Suprapubic skin (tissue), 4 donors: ENCODE measurements around the gene ZFP42. TPM values are rescaled to one million over a fixed set of nuclear protein-coding genes. Genes with fewer than 3 reads are reported as not detected.
"Not testable (repeated sequence)": the region's sequence is repeated elsewhere in the genome, so short reads cannot be mapped to it uniquely, and the experiment has no call there.

Experiments used
- DNase-seq, 2 donors: peaks; one replicate each; pipeline ENCODE4 v3.0.0-alpha.2; 2019; ENCODE audit warnings: low spot score in 2 of 2
- H3K27ac ChIP-seq: fragments of 200-600 bp; sonication (generic); one replicate; pipeline ENCODE4 v1.5.1; 2019
- H3K27me3 ChIP-seq: fragments of 200-600 bp; sonication (generic); one replicate; pipeline ENCODE4 v1.5.1; 2019
- H3K36me3 ChIP-seq: fragments of 200-600 bp; sonication (generic); one replicate; pipeline ENCODE4 v1.5.1; 2019
- H3K4me1 ChIP-seq: fragments of 200-600 bp; sonication (generic); one replicate; pipeline ENCODE4 v1.5.1; 2019
- H3K4me3 ChIP-seq: fragments of 200-600 bp; sonication (generic); one replicate; pipeline ENCODE4 v1.5.1; 2019; ENCODE audit warnings: mild to moderate bottlenecking
- H3K9me3 ChIP-seq: fragments of 200-600 bp; sonication (generic); one replicate; pipeline ENCODE4 v1.5.1; 2019
- EP300 ChIP-seq: sonication (generic); formaldehyde crosslinking; IDR thresholded peaks from one replicate; pipeline ENCODE4 v1.6.1; 2017; ENCODE audit warnings: antibody characterized with exemption
- POLR2A ChIP-seq, 2 donors: fragments of 450-650 bp; IDR thresholded peaks; one replicate each; pipeline ENCODE4 v1.6.1; 2017; ENCODE audit warnings: antibody characterized with exemption in 2 of 2, mild to moderate bottlenecking in 2 of 2, moderate library complexity in 2 of 2
- POLR2AphosphoS5 ChIP-seq, 3 donors: sonication (generic); formaldehyde crosslinking; IDR thresholded peaks; one replicate each; pipeline ENCODE4 v1.6.1; 2017; ENCODE audit warnings: antibody characterized with exemption in 3 of 3
- WGBS: methylation state at CpG from one replicate; pipeline ENCODE4 v1.1.5; 2018; 5-methylcytosine and 5-hydroxymethylcytosine counted together
- total RNA-seq, 4 donors: library from RNA; depleted of rRNA; stranded (reverse); fragments of >200 nt; gene quantifications; one replicate each; pipeline ENCODE4 v1.1.0, GENCODE V29; 2016
- TF ChIP-seq, protein P1 (sequence below), 2 donors: fragments of 200-600 bp in 1 of 2; fragments of 450-650 bp in 1 of 2; sonication (generic) in 1 of 2; IDR thresholded peaks; one replicate each; pipeline ENCODE4 v1.5.1; 2016 to 2019; ENCODE audit warnings: antibody characterized with exemption in 2 of 2, mild to moderate bottlenecking in 1 of 2, moderate library complexity in 1 of 2

ZFP42 gene
- total RNA-seq, 4 donors from 2014 or later, result not detected

DNA sequence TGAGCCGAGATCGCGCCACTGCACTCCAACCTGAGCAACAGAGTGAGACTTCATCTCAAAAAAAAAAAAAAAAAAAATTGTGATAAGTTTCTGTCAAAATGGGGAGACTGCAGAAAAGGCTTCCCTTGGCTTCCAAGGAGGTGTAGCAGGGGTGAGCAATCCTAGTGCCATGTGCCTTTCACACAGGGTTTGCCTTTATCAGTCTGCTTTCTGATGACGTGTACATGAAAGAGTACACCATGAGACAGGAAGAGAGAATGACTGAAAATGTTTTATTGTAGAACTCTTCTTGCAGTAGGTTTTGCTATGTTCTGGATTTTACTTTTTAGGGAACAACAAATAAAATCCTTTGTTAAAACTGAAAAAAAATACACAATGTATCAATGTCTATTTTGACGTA lies 23.4 kb upstream of the ZFP42 start:
- Histone ChIP-seq H3K4me1 (no peaks in the 10 kb centered on the region), H3K27me3 (no peaks in the 10 kb centered on the region), H3K27ac (no peak overlapping the region), H3K9me3 (peaks cover 2% of the 10 kb centered on the region), H3K36me3 (no peaks in the 10 kb centered on the region), H3K4me3 (no peak overlapping the region)
- no peak for TF ChIP-seq POLR2A (IDR thresholded peaks at IDR 0.05)
- no peak for TF ChIP-seq EP300
- no peak for TF ChIP-seq POLR2AphosphoS5 (IDR thresholded peaks at IDR 0.05)
- TF ChIP-seq, protein P1, sequence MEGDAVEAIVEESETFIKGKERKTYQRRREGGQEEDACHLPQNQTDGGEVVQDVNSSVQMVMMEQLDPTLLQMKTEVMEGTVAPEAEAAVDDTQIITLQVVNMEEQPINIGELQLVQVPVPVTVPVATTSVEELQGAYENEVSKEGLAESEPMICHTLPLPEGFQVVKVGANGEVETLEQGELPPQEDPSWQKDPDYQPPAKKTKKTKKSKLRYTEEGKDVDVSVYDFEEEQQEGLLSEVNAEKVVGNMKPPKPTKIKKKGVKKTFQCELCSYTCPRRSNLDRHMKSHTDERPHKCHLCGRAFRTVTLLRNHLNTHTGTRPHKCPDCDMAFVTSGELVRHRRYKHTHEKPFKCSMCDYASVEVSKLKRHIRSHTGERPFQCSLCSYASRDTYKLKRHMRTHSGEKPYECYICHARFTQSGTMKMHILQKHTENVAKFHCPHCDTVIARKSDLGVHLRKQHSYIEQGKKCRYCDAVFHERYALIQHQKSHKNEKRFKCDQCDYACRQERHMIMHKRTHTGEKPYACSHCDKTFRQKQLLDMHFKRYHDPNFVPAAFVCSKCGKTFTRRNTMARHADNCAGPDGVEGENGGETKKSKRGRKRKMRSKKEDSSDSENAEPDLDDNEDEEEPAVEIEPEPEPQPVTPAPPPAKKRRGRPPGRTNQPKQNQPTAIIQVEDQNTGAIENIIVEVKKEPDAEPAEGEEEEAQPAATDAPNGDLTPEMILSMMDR (IDR thresholded peaks at IDR 0.05), result no peak
- WGBS, result 90% methylated on average over 5 of the region's 5 CpGs
- DNase-seq, result no peak

GRCh38 chr4:187983746-187984145 lies 11.8 kb upstream of the ZFP42 start:
- Histone ChIP-seq H3K27ac (no peak overlapping the region), H3K9me3 (no peaks in the 10 kb centered on the region), H3K4me3 (no peak overlapping the region), H3K36me3 (no peaks in the 10 kb centered on the region), H3K27me3 (no peaks in the 10 kb centered on the region), H3K4me1 (no peaks in the 10 kb centered on the region)
- 95% methylated on average over 2 of the region's 2 CpGs for WGBS
- no peak for DNase-seq
- TF ChIP-seq EP300, result no peak
- TF ChIP-seq POLR2A (IDR thresholded peaks at IDR 0.05), result no peak
- TF ChIP-seq POLR2AphosphoS5 (IDR thresholded peaks at IDR 0.05), result no peak
- TF ChIP-seq, protein P1 (IDR thresholded peaks at IDR 0.05), result no peak

DNA sequence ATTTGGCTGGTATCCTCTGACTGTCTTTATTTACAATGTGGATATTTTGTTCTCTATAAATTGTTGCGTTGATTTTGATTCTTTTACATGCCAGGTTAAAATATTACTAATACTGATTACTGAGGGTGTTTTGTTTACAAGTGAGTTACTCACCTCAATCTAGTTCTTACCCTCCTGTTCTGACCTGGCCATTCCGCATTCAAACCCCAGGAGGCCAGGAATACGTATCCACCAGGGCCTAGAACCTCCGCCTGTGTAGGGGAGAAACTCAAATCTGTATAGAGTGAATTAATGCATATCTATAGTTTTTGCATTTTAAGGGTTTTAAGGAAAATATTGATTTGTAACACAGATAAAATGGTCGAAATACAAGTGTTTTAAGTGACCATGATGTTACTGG lies 2.6 kb upstream of the ZFP42 start:
- TF ChIP-seq POLR2A (IDR thresholded peaks at IDR 0.05) (no peak), POLR2AphosphoS5 (IDR thresholded peaks at IDR 0.05) (no peak), EP300 (no peak)
- TF ChIP-seq, protein P1 (IDR thresholded peaks at IDR 0.05), result no peak
- no peaks in the 10 kb centered on the region for H3K36me3 ChIP-seq
- H3K9me3 ChIP-seq, result peaks cover 3% of the 10 kb centered on the region
- DNase-seq, result no peak
- no peak overlapping the region for H3K4me3 ChIP-seq
- 79% methylated on average over 5 of the region's 5 CpGs for WGBS
- H3K27me3 ChIP-seq, result peaks cover 22% of the 10 kb centered on the region
- no peaks in the 10 kb centered on the region for H3K4me1 ChIP-seq
- no peak overlapping the region for H3K27ac ChIP-seq

DNA sequence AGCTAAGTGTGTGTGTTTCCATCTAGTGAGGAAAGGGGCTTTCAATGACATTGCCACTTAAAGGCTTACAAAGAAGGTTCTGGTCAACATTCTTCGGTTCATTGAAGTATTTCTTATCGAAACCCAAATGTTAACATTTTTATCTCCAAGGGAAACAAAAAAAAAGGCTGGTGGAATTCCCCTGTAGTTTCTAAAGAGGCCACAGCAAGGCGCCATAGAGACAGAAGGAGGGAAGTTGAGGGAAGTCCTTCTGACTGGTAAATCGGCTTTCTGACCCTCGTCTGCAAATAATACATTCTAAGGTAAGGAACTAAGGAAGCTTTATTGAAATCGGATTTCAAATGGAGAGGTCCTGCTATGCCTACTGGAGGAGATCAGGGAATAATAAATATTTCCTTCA lies 1.7 kb upstream of the ZFP42 start:
- DNase-seq, result no peak
- H3K27ac ChIP-seq, result no peak overlapping the region
- 72% methylated on average over 6 of the region's 6 CpGs for WGBS
- no peaks in the 10 kb centered on the region for H3K36me3 ChIP-seq
- peaks cover 22% of the 10 kb centered on the region for H3K27me3 ChIP-seq
- H3K4me3 ChIP-seq, result no peak overlapping the region
- H3K9me3 ChIP-seq, result peaks cover 3% of the 10 kb centered on the region
- H3K4me1 ChIP-seq, result no peaks in the 10 kb centered on the region
- TF ChIP-seq POLR2A (IDR thresholded peaks at IDR 0.05) (no peak), POLR2AphosphoS5 (IDR thresholded peaks at IDR 0.05) (no peak), EP300 (no peak)
- TF ChIP-seq, protein P1 (IDR thresholded peaks at IDR 0.05), result no peak

- 26% methylated on average over 33 of the region's 34 CpGs for WGBS
These were observed 1.1 kb downstream of the ZFP42 start for GRCh38 chr4:187996502-187997177.

GRCh38 chr4:187997991-187998390 lies 2.4 kb downstream of the ZFP42 start:
- not testable (repeated sequence) for H3K4me3 ChIP-seq, H3K9me3 ChIP-seq, H3K4me1 ChIP-seq, H3K36me3 ChIP-seq, DNase-seq, H3K27ac ChIP-seq
- 75% methylated on average over 15 of the region's 15 CpGs for WGBS
- peaks cover 22% of the 10 kb centered on the region for H3K27me3 ChIP-seq

More at GRCh38 chr4:187996502-187997177, 1.1 kb downstream of the ZFP42 start:
- Histone ChIP-seq H3K9me3 (peaks cover 3% of the 10 kb centered on the region), H3K36me3 (no peaks in the 10 kb centered on the region), H3K4me3 (no peak overlapping the region), H3K27me3 (peaks cover 22% of the 10 kb centered on the region), H3K27ac (no peak overlapping the region), H3K4me1 (no peaks in the 10 kb centered on the region)
- TF ChIP-seq POLR2A (IDR thresholded peaks at IDR 0.05) (no peak), POLR2AphosphoS5 (IDR thresholded peaks at IDR 0.05) (no peak), EP300 (no peak)
- TF ChIP-seq, protein P1 (IDR thresholded peaks at IDR 0.05), result no peak
- no peak for DNase-seq
